BLaER1 treated with 17β-estradiol and CSF1 and Interleukin-3, amounts not matched to agents 10 nM and 100 nM (cell line): ENCODE measurements around the gene AFMID.

Experiments
- H3K27ac ChIP-seq, 11 experiments: shearing (Covaris generic); formaldehyde crosslinking; 2 replicates each; pipeline ENCODE4 v1.8.1; 2022
- H3K27me3 ChIP-seq, 11 experiments: shearing (Covaris generic); formaldehyde crosslinking; 2 replicates each; pipeline ENCODE4 v1.8.1; 2022
- H3K36me3 ChIP-seq, 11 experiments: shearing (Covaris generic); formaldehyde crosslinking; 2 replicates each; pipeline ENCODE4 v1.8.1; 2022
- H3K4me1 ChIP-seq, 10 experiments: shearing (Covaris generic); formaldehyde crosslinking; 2 replicates each; pipeline ENCODE4 v1.8.1; 2022
- H3K4me2 ChIP-seq, 11 experiments: shearing (Covaris generic); formaldehyde crosslinking; 2 replicates each; pipeline ENCODE4 v1.8.1; 2022
- H3K4me3 ChIP-seq, 10 experiments: shearing (Covaris generic); formaldehyde crosslinking; 2 replicates each; pipeline ENCODE4 v1.8.1; 2022
- H3K9ac ChIP-seq, 11 experiments: shearing (Covaris generic); formaldehyde crosslinking; 2 replicates each; pipeline ENCODE4 v1.8.1; 2022
- H3K9me3 ChIP-seq, 11 experiments: shearing (Covaris generic); formaldehyde crosslinking; replicated peaks in 1 of 11; 2 replicates each; pipeline ENCODE4 v1.8.1; 2022
- H4K20me1 ChIP-seq, 11 experiments: shearing (Covaris generic); formaldehyde crosslinking; 2 replicates each; pipeline ENCODE4 v1.8.1; 2022
- Cebpa-rat ChIP-seq, 11 experiments: shearing (Covaris generic); IDR thresholded peaks; 2 replicates each; pipeline ENCODE4 v1.8.1; 2022

Gene AFMID

GRCh38 chr17:78147315-78147998 lies 39.7 kb upstream of the AFMID start:
- no peaks in the 10 kb centered on the region for H3K9me3 ChIP-seq
- peaks cover 28 to 82% (median 39%) of the 10 kb centered on the region in 10 experiments; a peak in 19 of 20 replicates for H3K4me1 ChIP-seq
- peaks cover 0 to 4% (median 0%) of the 10 kb centered on the region in 11 experiments; a peak in 5 of 22 replicates for H3K36me3 ChIP-seq
- H3K27ac ChIP-seq, result no peak overlapping the region
- no peak overlapping the region for H3K4me3 ChIP-seq
- H3K27me3 ChIP-seq, result no peaks in the 10 kb centered on the region
- peaks cover 0 to 19% (median 0%) of the 10 kb centered on the region in 11 experiments; a peak in 3 of 22 replicates for H4K20me1 ChIP-seq
- H3K4me2 ChIP-seq, result peak overlapping the region; percentile 2 to 57 (median 28); a peak in 18 of 22 replicates
- H3K9ac ChIP-seq, result peak overlapping the region in 5 of 11 experiments; percentile 4 to 47 (median 11); a peak in 5 of 22 replicates
- no peak for TF ChIP-seq Cebpa-rat (IDR thresholded peaks at IDR 0.05)

GRCh38 chr17:78148286-78149016 lies 38.7 kb upstream of the AFMID start:
- Histone ChIP-seq H3K9me3 (no peaks in the 10 kb centered on the region), H3K4me3 (no peak overlapping the region), H4K20me1 (peaks cover 0 to 11% (median 0%) of the 10 kb centered on the region in 11 experiments; a peak in 3 of 22 replicates), H3K9ac (no peak overlapping the region), H3K36me3 (no peaks in the 10 kb centered on the region), H3K4me1 (peaks cover 33 to 82% (median 43%) of the 10 kb centered on the region in 10 experiments; a peak in 19 of 20 replicates), H3K4me2 (peak overlapping the region in 3 of 11 experiments; percentile 11 to 57 (median 43); a peak in 5 of 22 replicates), H3K27me3 (no peaks in the 10 kb centered on the region), H3K27ac (no peak overlapping the region)
- TF ChIP-seq Cebpa-rat (IDR thresholded peaks at IDR 0.05), result no peak

GRCh38 chr17:78151514-78152008 lies 35.6 kb upstream of the AFMID start:
- Histone ChIP-seq H3K4me3 (no peak overlapping the region), H3K9ac (0 out of 22 replicates have a peak overlapping the region, but pooled peaks of 1 of the 11 experiments have one; percentile 7), H3K4me2 (peak overlapping the region in 3 of 11 experiments; percentile 35 to 80 (median 55); a peak in 5 of 22 replicates), H3K27ac (no peak overlapping the region), H3K4me1 (peaks cover 35 to 81% (median 45%) of the 10 kb centered on the region in 10 experiments), H3K9me3 (no peaks in the 10 kb centered on the region), H4K20me1 (no peaks in the 10 kb centered on the region), H3K27me3 (no peaks in the 10 kb centered on the region), H3K36me3 (no peaks in the 10 kb centered on the region)
- no peak for TF ChIP-seq Cebpa-rat (IDR thresholded peaks at IDR 0.05)

GRCh38 chr17:78154903-78155811 lies 32.0 kb upstream of the AFMID start:
- Histone ChIP-seq H3K9ac (peak overlapping the region in 8 of 11 experiments; percentile 2 to 68 (median 37); a peak in 10 of 22 replicates), H3K4me1 (peaks cover 45 to 92% (median 63%) of the 10 kb centered on the region in 10 experiments), H3K4me3 (no peak overlapping the region), H3K4me2 (peak overlapping the region; percentile 27 to 87 (median 47); a peak in 21 of 22 replicates), H3K27me3 (no peaks in the 10 kb centered on the region), H4K20me1 (no peaks in the 10 kb centered on the region), H3K36me3 (no peaks in the 10 kb centered on the region), H3K9me3 (no peaks in the 10 kb centered on the region; a peak in 1 of 22 replicates), H3K27ac (peak overlapping the region; percentile 29 to 85 (median 70); a peak in 17 of 22 replicates)
- peak in 2 of 11 experiments; percentile 18 to 23; a peak in 3 of 22 replicates for TF ChIP-seq Cebpa-rat (IDR thresholded peaks at IDR 0.05)

GRCh38 chr17:78159575-78160158 lies 27.5 kb upstream of the AFMID start:
- Histone ChIP-seq H3K27ac (peak overlapping the region in 4 of 11 experiments; percentile 68 to 73 (median 70); a peak in 3 of 22 replicates), H3K4me1 (peaks cover 42 to 62% (median 51%) of the 10 kb centered on the region in 10 experiments), H3K9me3 (no peaks in the 10 kb centered on the region; a peak in 1 of 22 replicates), H3K4me3 (no peak overlapping the region), H3K9ac (no peak overlapping the region), H3K27me3 (no peaks in the 10 kb centered on the region), H3K36me3 (no peaks in the 10 kb centered on the region), H4K20me1 (no peaks in the 10 kb centered on the region), H3K4me2 (peak overlapping the region in 9 of 11 experiments; percentile 14 to 76 (median 58); a peak in 14 of 22 replicates)
- no peak for TF ChIP-seq Cebpa-rat (IDR thresholded peaks at IDR 0.05)

GRCh38 chr17:78163881-78164747 lies 23.0 kb upstream of the AFMID start:
- TF ChIP-seq Cebpa-rat (IDR thresholded peaks at IDR 0.05), result no peak

More at GRCh38 chr17:78163881-78164747, 23.0 kb upstream of the AFMID start:
- Histone ChIP-seq H3K4me1 (peaks cover 13 to 31% (median 20%) of the 10 kb centered on the region in 10 experiments), H4K20me1 (peaks cover under 1 to 3% (median 2%) of the 10 kb centered on the region in 11 experiments; a peak in 15 of 22 replicates), H3K9ac (no peak overlapping the region; a peak in 1 of 22 replicates), H3K27me3 (no peaks in the 10 kb centered on the region), H3K4me3 (no peak overlapping the region), H3K9me3 (no peaks in the 10 kb centered on the region), H3K27ac (no peak overlapping the region), H3K36me3 (no peaks in the 10 kb centered on the region), H3K4me2 (no peak overlapping the region)
